Calu3 (cell line): ENCODE results near the gene GNA12. TPM values are rescaled to one million over a fixed set of nuclear protein-coding genes. Genes with fewer than 3 reads are reported as not detected.

Experiments
- BruUV-seq: library from RNA; stranded (reverse); fragments of 400-500 nt; replicated peaks from 2 replicates; lab custom pipeline; 2021; lab: Mats Ljungman, UMichigan
- CTCF ChIA-PET: fragments of 300-600 bp; sonication (Branson Sonifier 250); formaldehyde crosslinking; loops from one replicate; lab custom pipeline; 2022; ENCODE audit warnings: antibody characterized with exemption; lab: Charles Lee
- DNase-seq: peaks from one replicate; pipeline ENCODE4 v3.0.0; 2022
- H3K27ac Mint-ChIP-seq: one replicate; pipeline ENCODE4 v1.8.0; 2022; ENCODE audit warnings: mixed read lengths; ENCODE audit not compliant: unreplicated experiment
- H3K27me3 Mint-ChIP-seq: one replicate; pipeline ENCODE4 v1.8.0; 2022; ENCODE audit warnings: mixed read lengths; ENCODE audit not compliant: unreplicated experiment
- H3K36me3 Mint-ChIP-seq: one replicate; pipeline ENCODE4 v1.8.0; 2022; ENCODE audit warnings: mild to moderate bottlenecking, moderate library complexity, mixed read lengths; ENCODE audit not compliant: insufficient read depth, unreplicated experiment
- H3K4me1 Mint-ChIP-seq: one replicate; pipeline ENCODE4 v1.8.0; 2022; ENCODE audit warnings: mild to moderate bottlenecking, low read depth, mixed read lengths; ENCODE audit not compliant: unreplicated experiment
- H3K4me3 Mint-ChIP-seq: one replicate; pipeline ENCODE4 v1.8.0; 2022; ENCODE audit warnings: mild to moderate bottlenecking, low read depth, moderate library complexity, mixed read lengths; ENCODE audit not compliant: unreplicated experiment
- H3K9me3 Mint-ChIP-seq: one replicate; pipeline ENCODE4 v1.8.0; 2022; ENCODE audit warnings: low read depth, mixed read lengths; ENCODE audit not compliant: unreplicated experiment
- CTCF ChIP-seq: fragments of 200-600 bp; IDR thresholded peaks from one replicate; pipeline ENCODE4 v1.8.0; 2022; ENCODE audit warnings: antibody characterized with exemption; ENCODE audit not compliant: unreplicated experiment
- intact Hi-C: fragments of 100-400 bp; cut with micrococcal nuclease; formaldehyde crosslinking; loops from one replicate; pipeline ENCODE4 v1.10.0; 2022; ENCODE audit not compliant: unreplicated experiment
- total RNA-seq: library from RNA; stranded (reverse); gene quantifications from 2 replicates; pipeline ENCODE4 v1.2.3, GENCODE V29; 2022

The GNA12 gene
- total RNA-seq, 1 experiment from 2014 or later: 78.3 TPM

GRCh38 chr7:2754912-2755311, 89.2 kb downstream of the GNA12 start:
- Mint-ChIP-seq H3K9me3 (no peaks in the 10 kb centered on the region), H3K36me3 (peaks cover 34% of the 10 kb centered on the region), H3K27ac (no peak overlapping the region), H3K27me3 (no peaks in the 10 kb centered on the region), H3K4me1 (peaks cover 40% of the 10 kb centered on the region), H3K4me3 (no peak overlapping the region)
- no TSS peak for BruUV-seq
- intact Hi-C loops: loop anchor here (5.0 kb wide), 2 partner anchors 67 to 107 kb away; no protein-coding TSS in a partner anchor
- no peak for DNase-seq
- CTCF ChIA-PET: no interaction called here
- TF ChIP-seq CTCF: no peak

- Mint-ChIP-seq H3K27me3 (no peaks in the 10 kb centered on the region), H3K9me3 (peaks cover 3% of the 10 kb centered on the region), H3K36me3 (peaks cover 26% of the 10 kb centered on the region), H3K4me3 (no peak overlapping the region), H3K4me1 (peaks cover 31% of the 10 kb centered on the region), H3K27ac (no peak overlapping the region)
- no peak for DNase-seq
- intact Hi-C loops: no loop called here
- no peak for TF ChIP-seq CTCF
- BruUV-seq: no TSS peak
- CTCF ChIA-PET: no interaction called here
Observed at GRCh38 chr7:2754086-2754485, 90.0 kb downstream of the GNA12 start.

- Mint-ChIP-seq H3K27me3 (no peaks in the 10 kb centered on the region), H3K36me3 (peaks cover 20% of the 10 kb centered on the region), H3K9me3 (peaks cover 3% of the 10 kb centered on the region), H3K4me1 (peaks cover 22% of the 10 kb centered on the region), H3K27ac (no peak overlapping the region), H3K4me3 (no peak overlapping the region)
- intact Hi-C loops: no loop called here
- CTCF ChIA-PET: no interaction called here
- DNase-seq: no peak
- BruUV-seq: no TSS peak
- TF ChIP-seq CTCF: no peak
Observed at GRCh38 chr7:2753148-2753547, 91.0 kb downstream of the GNA12 start.

- Mint-ChIP-seq H3K27me3 (no peaks in the 10 kb centered on the region), H3K4me3 (no peak overlapping the region), H3K27ac (no peak overlapping the region), H3K4me1 (peaks cover 1% of the 10 kb centered on the region), H3K36me3 (peaks cover 12% of the 10 kb centered on the region), H3K9me3 (peaks cover 6% of the 10 kb centered on the region)
- intact Hi-C loops: no loop called here
- no peak for DNase-seq
- BruUV-seq: no TSS peak
- CTCF ChIA-PET: interaction anchor here (0.5 kb wide), 1 partner anchor 13 kb away, joined by 3 read pairs; no protein-coding TSS in a partner anchor
- TF ChIP-seq CTCF: no peak
Observed at GRCh38 chr7:2751086-2751485, 93.0 kb downstream of the GNA12 start.
